H1 (cell line): Measurements from ENCODE around the gene KSR2. TPM values are rescaled to one million over a fixed set of nuclear protein-coding genes. Genes with fewer than 3 reads are reported as not detected.

Source experiments
- CTCF ChIA-PET: fragments of 300-600 bp; sonication (Branson Sonifier 250); formaldehyde crosslinking; loops from one replicate; lab custom pipeline; 2021; ENCODE audit not compliant: partially characterized antibody; lab: Charles Lee
- POLR2A ChIA-PET: fragments of 300-600 bp; sonication (Branson Sonifier 250); formaldehyde crosslinking; loops from one replicate; lab custom pipeline; 2021; ENCODE audit warnings: inconsistent platforms; ENCODE audit not compliant: partially characterized antibody; lab: Charles Lee
- DNase-seq, 2 experiments: peaks; one replicate each; pipeline versions ENCODE4 v3.0.0 to v3.0.0-alpha.2; 2010 to 2022; ENCODE audit warnings: low spot score in 2 of 2, low read depth in 1 of 2, mixed read lengths in 1 of 2
- FAIRE-seq: peaks from 2 replicates; lab custom pipeline; 2011; peaks lifted over from hg19 to GRCh38; lab: Jason Lieb, UNC
- H2AFZ ChIP-seq: 2 replicates; pipeline ENCODE4 v1.8.1; 2012; ENCODE audit warnings: low read length, inconsistent platforms
- H2AK5ac ChIP-seq: 2 replicates; pipeline ENCODE4 v1.6.1; 2013; ENCODE audit warnings: low read depth, low read length
- H2BK120ac ChIP-seq: replicated peaks from 2 replicates; pipeline ENCODE3; 2013; ENCODE audit warnings: low read depth, low read length, inconsistent platforms
- H2BK12ac ChIP-seq: 2 replicates; pipeline ENCODE4 v1.6.1; 2013; ENCODE audit warnings: low read depth, low read length
- H2BK15ac ChIP-seq: 2 replicates; pipeline ENCODE4 v1.6.1; 2013; ENCODE audit warnings: low read length
- H2BK20ac ChIP-seq: 2 replicates; pipeline ENCODE4 v1.6.1; 2013; ENCODE audit warnings: low read length
- H2BK5ac ChIP-seq: 2 replicates; pipeline ENCODE4 v1.6.1; 2013; ENCODE audit warnings: low read depth, low read length
- H3K14ac ChIP-seq: 2 replicates; pipeline ENCODE4 v1.6.1; 2013; ENCODE audit warnings: inconsistent platforms; ENCODE audit not compliant: insufficient read length
- H3K18ac ChIP-seq: 2 replicates; pipeline ENCODE4 v1.6.1; 2013; ENCODE audit warnings: low read length; ENCODE audit errors: extremely low read depth
- H3K23ac ChIP-seq: 2 replicates; pipeline ENCODE4 v1.6.1; 2013; ENCODE audit warnings: inconsistent platforms; ENCODE audit not compliant: insufficient read length
- H3K23me2 ChIP-seq: 2 replicates; pipeline ENCODE4 v1.6.1; 2013; ENCODE audit warnings: low read depth, low read length
- H3K27ac ChIP-seq: 2 replicates; pipeline ENCODE4 v1.6.1; 2011; ENCODE audit warnings: low read depth, low read length, inconsistent platforms
- H3K27me3 ChIP-seq, 4 experiments: replicated peaks in 1 of 4; 1 replicate in 1 of 4; 2 replicates in 3 of 4; pipeline versions ENCODE4 v1.6.1 to v1.8.1; 2011 to 2013; ENCODE audit warnings: low read length in 3 of 4, mild to moderate bottlenecking in 3 of 4, inconsistent platforms in 2 of 4, mixed read lengths in 2 of 4, moderate library complexity in 1 of 4; ENCODE audit not compliant: control insufficient read depth in 3 of 4, insufficient read depth in 3 of 4; ENCODE audit errors: extremely low read depth in 1 of 4
- H3K36me3 ChIP-seq, 4 experiments: 2 replicates each; pipeline versions ENCODE4 v1.6.1 to v1.8.1; 2011 to 2013; ENCODE audit warnings: mild to moderate bottlenecking in 4 of 4, low read length in 3 of 4, moderate library complexity in 2 of 4, control low read depth in 1 of 4, inconsistent platforms in 1 of 4; ENCODE audit not compliant: insufficient read depth in 4 of 4, control insufficient read depth in 2 of 4
- H3K4ac ChIP-seq: replicated peaks from 2 replicates; pipeline ENCODE3; 2013; ENCODE audit warnings: low read length, low read depth, mixed read lengths, inconsistent platforms; ENCODE audit not compliant: insufficient read length
- H3K4me1 ChIP-seq, 4 experiments: replicated peaks in 1 of 4; 1 replicate in 1 of 4; 2 replicates in 3 of 4; pipeline versions ENCODE4 v1.6.1 to v1.8.1; 2011 to 2013; ENCODE audit warnings: low read length in 3 of 4, inconsistent platforms in 2 of 4, mixed read lengths in 1 of 4; ENCODE audit not compliant: insufficient read depth in 4 of 4, control insufficient read depth in 3 of 4
- H3K4me2 ChIP-seq, 2 experiments: 2 replicates each; pipeline versions ENCODE4 v1.6.1 to v1.8.1; 2011 to 2013; ENCODE audit warnings: low read depth in 2 of 2, low read length in 2 of 2, control low read depth in 1 of 2, inconsistent platforms in 1 of 2, mild to moderate bottlenecking in 1 of 2; ENCODE audit not compliant: insufficient read depth in 1 of 2
- H3K4me3 ChIP-seq, 4 experiments: fragments of 200-600, 300-600 bp in 1 of 4; sonication (generic), shearing (Covaris generic), sonication (Bioruptor Twin) in 1 of 4; 2 replicates each; pipeline versions ENCODE4 v1.5.1 to v1.8.1; 2011 to 2016; ENCODE audit warnings: low read length in 4 of 4, low read depth in 3 of 4, control low read depth in 2 of 4, inconsistent platforms in 2 of 4, mild to moderate bottlenecking in 2 of 4, mixed read lengths in 1 of 4, moderate library complexity in 1 of 4; ENCODE audit not compliant: insufficient read depth in 2 of 4; ENCODE audit errors: extremely low read depth in 1 of 4
- H3K56ac ChIP-seq: replicated peaks from 2 replicates; pipeline ENCODE3; 2013; ENCODE audit warnings: low read depth, mild to moderate bottlenecking, mixed read lengths, low read length, inconsistent platforms; ENCODE audit not compliant: insufficient read length
- H3K79me1 ChIP-seq: 2 replicates; pipeline ENCODE4 v1.6.1; 2013; ENCODE audit warnings: low read depth, low read length, control low read depth
- H3K79me2 ChIP-seq, 2 experiments: 2 replicates each; pipeline versions ENCODE4 v1.6.1 to v1.8.1; 2012 to 2013; ENCODE audit warnings: low read length in 2 of 2, mild to moderate bottlenecking in 2 of 2, inconsistent platforms in 1 of 2; ENCODE audit not compliant: insufficient read depth in 2 of 2, control insufficient read depth in 1 of 2
- H3K9ac ChIP-seq, 4 experiments: replicated peaks in 1 of 4; 1 replicate in 1 of 4; 2 replicates in 3 of 4; pipeline versions ENCODE4 v1.6.1 to v1.8.1; 2011 to 2013; ENCODE audit warnings: low read depth in 3 of 4, low read length in 3 of 4, control low read depth in 2 of 4, mild to moderate bottlenecking in 2 of 4, moderate library complexity in 2 of 4, inconsistent platforms in 1 of 4; ENCODE audit errors: extremely low read depth in 1 of 4
- H3K9me3 ChIP-seq, 2 experiments: 2 replicates each; pipeline versions ENCODE4 v1.6.1 to v1.8.1; 2012 to 2013; ENCODE audit warnings: mild to moderate bottlenecking in 2 of 2, moderate library complexity in 2 of 2, control low read depth in 1 of 2, inconsistent platforms in 1 of 2, low read depth in 1 of 2, low read length in 1 of 2, mixed read lengths in 1 of 2; ENCODE audit not compliant: insufficient read depth in 2 of 2
- H4K20me1 ChIP-seq, 2 experiments: replicated peaks in 1 of 2; 2 replicates each; pipeline versions ENCODE3 to v1.8.1; 2011 to 2013; ENCODE audit warnings: inconsistent platforms in 2 of 2, low read length in 2 of 2, mild to moderate bottlenecking in 1 of 2; ENCODE audit not compliant: insufficient read depth in 2 of 2, control insufficient read depth in 1 of 2
- H4K5ac ChIP-seq: 2 replicates; pipeline ENCODE4 v1.6.1; 2013; ENCODE audit warnings: low read length, low read depth, mixed read lengths, inconsistent platforms; ENCODE audit not compliant: insufficient read length
- H4K8ac ChIP-seq: 2 replicates; pipeline ENCODE4 v1.8.0; 2013; ENCODE audit warnings: mild to moderate bottlenecking, moderate library complexity, low read length, inconsistent platforms; ENCODE audit not compliant: insufficient read depth; ENCODE audit errors: extremely low read depth
- H4K91ac ChIP-seq: replicated peaks from 2 replicates; pipeline ENCODE3; 2013; ENCODE audit warnings: low read length, mixed read lengths, inconsistent platforms; ENCODE audit not compliant: insufficient read length
- ATF2 ChIP-seq: IDR thresholded peaks from 2 replicates; pipeline ENCODE4 v1.6.1; 2012; ENCODE audit warnings: low read length, inconsistent platforms
- CEBPB ChIP-seq: IDR thresholded peaks from 2 replicates; pipeline ENCODE4 v1.6.1; 2012; ENCODE audit warnings: low read depth, low read length
- GABPA ChIP-seq: IDR thresholded peaks from 2 replicates; pipeline ENCODE4 v1.6.1; 2011; ENCODE audit warnings: mild to moderate bottlenecking, low read length, moderate library complexity, borderline replicate concordance; ENCODE audit not compliant: insufficient read depth
- GTF2F1 ChIP-seq: IDR thresholded peaks from 2 replicates; pipeline ENCODE4 v1.6.1; 2012; ENCODE audit warnings: low read depth, low read length, improper control_type of control experiment, borderline replicate concordance
- SP4 ChIP-seq: IDR thresholded peaks from 2 replicates; pipeline ENCODE4 v1.6.1; 2012; ENCODE audit warnings: low read length, inconsistent platforms
- SUZ12 ChIP-seq: fragments of 200-600 bp; sonication (generic); IDR thresholded peaks from 2 replicates; pipeline ENCODE4 v1.6.1; 2012; ENCODE audit warnings: mild to moderate bottlenecking, inconsistent platforms, low read length, moderate library complexity, mixed read lengths
- WGBS, 2 experiments: shearing (Covaris generic) in 1 of 2; methylation state at CpG; one replicate each; pipeline versions ENCODE4 v1.1.6 to v1.1.7; 2013 to 2015; ENCODE audit warnings: low lambda C conversion rate in 2 of 2, mixed read lengths in 2 of 2, inconsistent platforms in 1 of 2, low coverage in 1 of 2, missing lambda C conversion rate in 1 of 2; ENCODE audit not compliant: insufficient replicate concordance in 2 of 2, insufficient coverage in 1 of 2, insufficient read length in 1 of 2; ENCODE audit errors: extremely low coverage in 1 of 2, missing lambda C conversion rate in 1 of 2; 5-methylcytosine and 5-hydroxymethylcytosine counted together
- polyA plus RNA-seq, 7 experiments: library from polyadenylated mRNA; depleted of rRNA in 3 of 7; stranded (reverse) in 5 of 7; unstranded in 2 of 7; fragments of >200 nt in 5 of 7; fragments of 200-250 nt in 2 of 7; gene quantifications; 1 replicate in 5 of 7; 2 replicates in 1 of 7; 4 replicates in 1 of 7; pipeline versions ENCODE4 v1.2.1 to v1.2.3, GENCODE V29; 2011 to 2013; ENCODE audit warnings: missing spikeins in 2 of 7, mixed read lengths in 2 of 7
- total RNA-seq: library from RNA; stranded (reverse); fragmentation: NEBNext Ultra II Directional; extraction: Animal tissue kit (Norgen Biotek cat#: 25700); gene quantifications from 2 replicates; pipeline ENCODE4 v1.2.1, GENCODE V29; 2021

The KSR2 gene
- total and polyA plus RNA-seq, 2 of the 8 experiments (the other 6 are each of a cell fraction or from before 2014, with no cell fraction given), result 0.74 to 2.2 TPM

GRCh38 chr12:117524806-117525205 lies 444.0 kb downstream of the KSR2 start:
- Histone ChIP-seq H2BK120ac (no peak overlapping the region), H3K56ac (no peak overlapping the region), H3K36me3 (no peaks in the 10 kb centered on the region), H4K91ac (no peak overlapping the region), H3K9me3 (no peaks in the 10 kb centered on the region), H3K27ac (no peak overlapping the region), H4K5ac (no peak overlapping the region), H2BK20ac (no peak overlapping the region), H3K9ac (no peak overlapping the region), H4K8ac (no peak overlapping the region), H3K18ac (no peak overlapping the region), H2BK5ac (no peak overlapping the region), H2BK12ac (no peak overlapping the region), H3K23ac (no peak overlapping the region), H2BK15ac (no peak overlapping the region), H3K23me2 (no peaks in the 10 kb centered on the region), H3K79me1 (no peaks in the 10 kb centered on the region), H3K4me3 (no peak overlapping the region), H2AK5ac (no peak overlapping the region), H4K20me1 (no peaks in the 10 kb centered on the region), H2AFZ (no peak overlapping the region), H3K4ac (no peak overlapping the region), H3K4me2 (no peak overlapping the region), H3K79me2 (no peaks in the 10 kb centered on the region), H3K27me3 (no peaks in the 10 kb centered on the region), H3K14ac (no peak overlapping the region), H3K4me1 (no peaks in the 10 kb centered on the region)
- FAIRE-seq, result no peak
- CTCF ChIA-PET, result interaction anchor here (1.2 to 1.5 kb wide), 2 partner anchors 10 to 312 kb away, joined by 3 to 4 read pairs; no protein-coding TSS in a partner anchor
- POLR2A ChIA-PET, result no interaction called here
- TF ChIP-seq SP4 (no peak), ATF2 (no peak), CEBPB (no peak), GABPA (no peak), SUZ12 (no peak), GTF2F1 (no peak)
- no peak for DNase-seq
- WGBS, 2 experiments, result 89% methylated on average over 17 of the region's 17 CpGs; no CpG with 5 or more reads in 1 of the 2 experiments
